Neural progenitor cell (in vitro differentiated cells): ENCODE measurements around the gene FRMPD2. TPM values are rescaled to one million over a fixed set of nuclear protein-coding genes. Genes with fewer than 3 reads are reported as not detected.
"Not testable (repeated sequence)": the region's sequence is repeated elsewhere in the genome, so short reads cannot be mapped to it uniquely, and the experiment has no call there.

Source experiments
- DNase-seq: peaks from one replicate; pipeline ENCODE4 v3.0.0-alpha.2; 2016; ENCODE audit warnings: low spot score
- H2AFZ ChIP-seq: fragments of 200-600 bp; sonication (generic); replicated peaks from 2 replicates; pipeline ENCODE4 v1.6.1; 2016; ENCODE audit warnings: antibody characterized with exemption
- H3F3A ChIP-seq: fragments of 200-600 bp; sonication (generic); 2 replicates; pipeline ENCODE4 v1.6.1; 2016; ENCODE audit warnings: antibody characterized with exemption, low read depth
- H3K27ac ChIP-seq: fragments of 200-600 bp; sonication (generic); 2 replicates; pipeline ENCODE4 v1.5.1; 2016; ENCODE audit warnings: mild to moderate bottlenecking
- H3K27me3 ChIP-seq: fragments of 200-600 bp; sonication (generic); 2 replicates; pipeline ENCODE4 v1.6.1; 2016; ENCODE audit warnings: mild to moderate bottlenecking, moderate library complexity
- H3K36me3 ChIP-seq: fragments of 200-600 bp; sonication (generic); 2 replicates; pipeline ENCODE4 v1.5.1; 2016
- H3K4me1 ChIP-seq: fragments of 200-600 bp; sonication (generic); 2 replicates; pipeline ENCODE4 v1.6.1; 2016; ENCODE audit warnings: mixed run types
- H3K4me2 ChIP-seq: fragments of 200-600 bp; sonication (generic); 2 replicates; pipeline ENCODE4 v1.6.1; 2016
- H3K4me3 ChIP-seq: fragments of 200-600 bp; sonication (generic); 2 replicates; pipeline ENCODE4 v1.5.1; 2016
- H3K79me2 ChIP-seq: fragments of 200-600 bp; sonication (generic); 2 replicates; pipeline ENCODE4 v1.6.1; 2016; ENCODE audit warnings: low read depth
- H3K9ac ChIP-seq: fragments of 200-600 bp; sonication (generic); 2 replicates; pipeline ENCODE4 v1.6.1; 2016
- H3K9me3 ChIP-seq: fragments of 200-600 bp; sonication (generic); 2 replicates; pipeline ENCODE4 v1.5.1; 2016; ENCODE audit warnings: low read depth
- H4K20me1 ChIP-seq: fragments of 200-600 bp; sonication (generic); 2 replicates; pipeline ENCODE4 v1.6.1; 2016; ENCODE audit warnings: low read depth
- H3K27ac Mint-ChIP-seq: 3 replicates; pipeline ENCODE4 v1.8.0; 2021; ENCODE audit warnings: mixed read lengths
- H3K27me3 Mint-ChIP-seq: 2 replicates; pipeline ENCODE4 v1.8.0; 2022; ENCODE audit warnings: low read depth, mild to moderate bottlenecking, inconsistent platforms, moderate library complexity, mixed read lengths; ENCODE audit not compliant: insufficient read depth
- H3K36me3 Mint-ChIP-seq: 3 replicates; pipeline ENCODE4 v1.8.0; 2021; ENCODE audit warnings: mixed read lengths
- H3K4me1 Mint-ChIP-seq: 3 replicates; pipeline ENCODE4 v1.8.0; 2021; ENCODE audit warnings: mixed read lengths
- H3K4me3 Mint-ChIP-seq: 3 replicates; pipeline ENCODE4 v1.8.0; 2021; ENCODE audit warnings: mild to moderate bottlenecking, moderate library complexity, mixed read lengths
- H3K9me3 Mint-ChIP-seq: 3 replicates; pipeline ENCODE4 v1.8.0; 2020; ENCODE audit warnings: mixed read lengths
- CTCF ChIP-seq: fragments of 200-600 bp; sonication (generic); IDR thresholded peaks from 2 replicates; pipeline ENCODE4 v1.5.1; 2017; ENCODE audit warnings: antibody characterized with exemption, mild to moderate bottlenecking
- EZH2 ChIP-seq: fragments of 200-600 bp; sonication (generic); IDR thresholded peaks from 2 replicates; pipeline ENCODE4 v1.6.1; 2017; ENCODE audit warnings: antibody characterized with exemption, mild to moderate bottlenecking, moderate library complexity
- EZH2phosphoT487 ChIP-seq: fragments of 200-600 bp; sonication (generic); IDR thresholded peaks from 2 replicates; pipeline ENCODE4 v1.6.1; 2017; ENCODE audit warnings: antibody characterized with exemption
- total RNA-seq: library from RNA; depleted of rRNA; stranded (reverse); fragments of >200 nt; gene quantifications from 2 replicates; pipeline ENCODE4 v1.2.3, GENCODE V29; 2015; ENCODE audit warnings: low replicate concordance

Gene FRMPD2
- total RNA-seq, 1 donor from 2014 or later = not detected

DNA sequence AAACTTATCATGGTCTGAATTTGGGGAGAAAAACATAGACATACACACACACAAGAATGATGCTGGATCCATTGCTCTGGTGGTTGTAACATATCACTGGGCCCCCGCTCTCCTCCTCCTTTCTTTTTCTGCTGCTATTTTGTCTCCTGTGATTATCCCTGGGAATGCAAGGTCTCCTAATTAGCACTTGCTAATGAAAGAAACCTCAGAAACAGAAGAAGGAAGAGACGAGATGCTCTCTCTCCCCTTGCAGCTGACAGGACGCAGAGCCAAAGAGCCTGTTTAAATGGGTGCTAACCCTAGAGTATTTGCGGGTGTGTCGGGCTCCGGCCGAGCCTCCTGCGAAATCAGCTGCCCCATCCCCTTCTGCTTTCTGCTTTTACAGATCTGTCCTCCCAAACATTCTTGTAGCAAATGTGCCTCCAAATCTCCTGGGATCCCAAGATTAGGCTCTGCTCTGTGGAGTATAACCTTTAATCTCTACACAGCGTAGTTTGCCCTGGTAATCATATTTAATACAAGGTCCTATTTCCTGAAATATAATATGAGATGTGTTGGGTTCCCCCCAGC, 81.5 kb downstream of the FRMPD2 start:
- Histone ChIP-seq H3K4me2 (peak overlapping the region; percentile 14), H3K36me3 (no peaks in the 10 kb centered on the region), H3K4me3 (no peak overlapping the region), H3K27me3 (no peaks in the 10 kb centered on the region), H2AFZ (peak overlapping the region; percentile 85), H3K4me1 (peaks cover 16% of the 10 kb centered on the region), H4K20me1 (no peaks in the 10 kb centered on the region), H3K9ac (no peak overlapping the region), H3F3A (peaks cover 8% of the 10 kb centered on the region), H3K27ac (no peak overlapping the region), H3K79me2 (no peaks in the 10 kb centered on the region), H3K9me3 (no peaks in the 10 kb centered on the region)
- peaks cover 16% of the 10 kb centered on the region for H3K4me1 Mint-ChIP-seq
- no peak for DNase-seq
- H3K36me3 Mint-ChIP-seq = no peaks in the 10 kb centered on the region
- H3K27ac Mint-ChIP-seq = no peak overlapping the region
- TF ChIP-seq EZH2 (no peak), EZH2phosphoT487 (no peak), CTCF (no peak)
- H3K27me3 Mint-ChIP-seq = peaks cover 13% of the 10 kb centered on the region
- H3K4me3 Mint-ChIP-seq = no peak overlapping the region
- H3K9me3 Mint-ChIP-seq = no peaks in the 10 kb centered on the region

DNA sequence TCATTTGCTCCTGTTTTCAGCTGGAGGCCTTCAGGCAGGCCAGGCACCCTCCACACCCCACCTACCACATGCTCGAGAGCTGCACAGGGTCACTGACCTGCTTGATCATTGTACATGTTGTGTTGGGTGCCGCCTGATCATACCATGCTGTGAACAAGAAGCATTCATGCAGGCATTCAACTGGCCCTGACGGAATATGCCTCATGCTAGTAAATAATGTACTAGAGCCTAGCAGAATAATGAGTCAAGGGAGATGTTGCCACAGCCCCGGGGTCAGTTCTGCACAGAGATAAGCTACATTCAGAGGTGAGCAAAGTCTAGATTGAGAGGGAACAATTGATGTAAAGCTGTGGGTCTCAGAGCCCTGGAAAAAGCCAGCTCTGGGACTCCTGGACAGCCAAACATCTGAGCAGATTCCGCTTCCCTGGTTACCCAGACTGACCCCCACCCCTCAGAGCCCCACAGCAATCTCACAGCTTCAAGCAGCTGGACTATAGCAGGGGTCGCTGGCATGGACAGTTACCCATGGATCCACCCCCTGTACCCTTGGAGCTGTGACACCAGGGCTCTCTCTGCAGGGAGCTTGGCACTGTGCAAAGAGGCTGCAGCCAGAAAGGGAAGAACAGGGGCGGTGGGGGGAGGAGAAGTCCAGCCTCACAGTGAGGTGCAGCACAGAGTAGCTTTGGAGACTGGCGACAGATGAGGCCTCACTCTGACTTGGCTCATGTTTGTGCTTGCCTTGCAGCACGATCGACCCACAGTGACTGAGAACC, 86.6 kb downstream of the FRMPD2 start:
- Histone ChIP-seq H3K9ac (no peak overlapping the region), H2AFZ (no peak overlapping the region), H3K9me3 (no peaks in the 10 kb centered on the region), H3K4me1 (peaks cover 13% of the 10 kb centered on the region), H3K4me2 (no peak overlapping the region), H3K27me3 (no peaks in the 10 kb centered on the region), H3K27ac (no peak overlapping the region), H3F3A (peaks cover 5% of the 10 kb centered on the region), H4K20me1 (no peaks in the 10 kb centered on the region), H3K36me3 (no peaks in the 10 kb centered on the region), H3K79me2 (no peaks in the 10 kb centered on the region), H3K4me3 (no peak overlapping the region)
- H3K36me3 Mint-ChIP-seq = no peaks in the 10 kb centered on the region
- peaks cover 21% of the 10 kb centered on the region for H3K27me3 Mint-ChIP-seq
- H3K9me3 Mint-ChIP-seq = no peaks in the 10 kb centered on the region
- H3K4me3 Mint-ChIP-seq = no peak overlapping the region
- H3K4me1 Mint-ChIP-seq = peaks cover 34% of the 10 kb centered on the region
- DNase-seq = no peak
- TF ChIP-seq EZH2 = no peak
- no peak for TF ChIP-seq CTCF
- no peak for TF ChIP-seq EZH2phosphoT487
- peak overlapping the region; percentile 53 for H3K27ac Mint-ChIP-seq

DNA sequence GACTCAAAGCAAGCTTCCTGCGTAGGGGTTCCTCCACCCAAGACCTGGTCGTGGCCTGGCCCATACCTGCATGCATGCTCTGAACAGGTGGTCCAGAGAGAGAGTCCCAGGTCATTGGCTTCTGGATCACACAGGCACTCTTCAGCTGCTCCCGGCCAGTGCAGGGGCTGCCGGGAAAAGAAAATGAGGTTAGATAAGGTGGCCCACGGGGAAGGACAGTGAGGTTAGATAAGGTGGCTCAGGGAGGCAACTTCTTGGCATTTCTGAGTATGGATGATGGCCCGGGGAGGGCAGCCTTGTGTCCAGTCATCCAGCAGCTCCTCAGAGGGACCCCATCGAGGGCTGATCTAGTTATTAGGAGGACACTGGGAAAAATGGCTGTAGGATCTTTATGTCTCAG, 87.4 kb downstream of the FRMPD2 start:
- Histone ChIP-seq H3K79me2 (no peaks in the 10 kb centered on the region), H3K9me3 (no peaks in the 10 kb centered on the region), H3K36me3 (no peaks in the 10 kb centered on the region), H3F3A (no peaks in the 10 kb centered on the region), H3K4me1 (peaks cover 6% of the 10 kb centered on the region), H3K4me3 (no peak overlapping the region), H3K4me2 (no peak overlapping the region), H3K27me3 (no peaks in the 10 kb centered on the region), H4K20me1 (no peaks in the 10 kb centered on the region), H3K9ac (no peak overlapping the region), H2AFZ (no peak overlapping the region), H3K27ac (no peak overlapping the region)
- H3K27ac Mint-ChIP-seq = no peak overlapping the region
- H3K4me3 Mint-ChIP-seq = no peak overlapping the region
- H3K9me3 Mint-ChIP-seq = no peaks in the 10 kb centered on the region
- TF ChIP-seq EZH2 (no peak), EZH2phosphoT487 (no peak), CTCF (no peak)
- peaks cover 29% of the 10 kb centered on the region for H3K4me1 Mint-ChIP-seq
- DNase-seq = no peak
- no peaks in the 10 kb centered on the region for H3K36me3 Mint-ChIP-seq
- H3K27me3 Mint-ChIP-seq = peaks cover 21% of the 10 kb centered on the region

GRCh38 chr10:48186264-48186804, 88.2 kb downstream of the FRMPD2 start:
- H3K79me2 ChIP-seq, H3F3A ChIP-seq, H3K9me3 ChIP-seq, H3K4me3 ChIP-seq, H3K9ac ChIP-seq, DNase-seq, H3K9me3 Mint-ChIP-seq, H3K4me2 ChIP-seq, H3K27ac ChIP-seq, H4K20me1 ChIP-seq, H3K36me3 ChIP-seq, H2AFZ ChIP-seq, H3K36me3 Mint-ChIP-seq, H3K4me1 ChIP-seq, H3K27me3 ChIP-seq, H3K27ac Mint-ChIP-seq: not testable (repeated sequence)
- Mint-ChIP-seq H3K4me1 (peaks cover 29% of the 10 kb centered on the region), H3K27me3 (peaks cover 21% of the 10 kb centered on the region), H3K4me3 (peak overlapping the region; percentile 43)
